ENCODE results near the gene BMPR2. TPM values are rescaled to one million over a fixed set of nuclear protein-coding genes. Genes with fewer than 3 reads are reported as not detected.

BMPR2 gene
- total RNA-seq, 1 experiment from 2014 or later = 12.8 TPM

DNA sequence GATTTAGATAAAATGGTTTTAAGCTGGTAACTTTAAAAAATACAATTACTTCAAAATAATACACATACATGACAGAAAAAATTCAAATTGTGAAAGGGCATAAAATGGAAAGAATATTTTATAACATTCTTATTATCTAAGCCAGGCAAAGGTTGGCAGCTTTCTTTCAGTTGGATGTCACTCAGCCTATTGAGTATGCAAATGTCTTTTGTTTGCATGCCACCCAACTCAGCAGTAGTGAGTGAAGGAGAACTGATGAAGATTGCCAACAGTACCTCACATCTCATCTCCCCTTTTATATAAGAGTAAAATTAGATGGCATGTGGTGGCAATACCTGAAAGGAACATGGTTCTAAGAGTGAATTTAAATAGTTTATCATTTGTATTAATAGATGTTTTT lies 24.8 kb downstream of the BMPR2 start:
- POLR2A ChIA-PET = no interaction called here
- Histone ChIP-seq H4K20me1 (ENCODE audit: insufficient read depth) (no peaks in the 10 kb centered on the region), H3K9ac (ENCODE audit: low read length) (no peak overlapping the region), H2AFZ (ENCODE audit: low read depth, low read length, poor library complexity, severe bottlenecking) (no peak overlapping the region), H3K9me3 (ENCODE audit: control insufficient read depth in 1 of 2, insufficient read depth in 1 of 2, low read depth in 1 of 2, low read length in 2 of 2) (no peaks in the 10 kb centered on the region), H3K4me1 (ENCODE audit: control insufficient read depth in 1 of 2, insufficient read depth in 2 of 2, low read length in 2 of 2) (no peaks in the 10 kb centered on the region), H3K27ac (ENCODE audit: low read depth, low read length) (no peak overlapping the region), H3K27me3 (ENCODE audit: insufficient read depth, low read length) (no peaks in the 10 kb centered on the region), H3K9me2 (ENCODE audit: insufficient read depth) (no peaks in the 10 kb centered on the region), H3K79me2 (ENCODE audit: insufficient read depth, low read length) (no peaks in the 10 kb centered on the region), H3K4me3 (replicated peaks in 1 of 2; ENCODE audit: low read depth in 1 of 2, low read length in 2 of 2) (no peak overlapping the region), H3K36me3 (ENCODE audit: control insufficient read depth in 1 of 2, insufficient read depth in 2 of 2, low read length in 2 of 2) (no peaks in the 10 kb centered on the region), H3K4me2 (ENCODE audit: low read length) (no peak overlapping the region)
- intact Hi-C loops (cut with micrococcal nuclease) = no loop called here
- CTCF ChIA-PET = no interaction called here
- BruUV-seq (replicated peaks) = no TSS peak
- RAD21 ChIA-PET (ENCODE audit: low non-redundant PET in 1 of 2, low total read pairs in 2 of 2, uncharacterized antibody in 2 of 2, unreplicated experiment in 2 of 2) = no interaction called here
- DNase-seq (ENCODE audit: low read depth, low spot score) (no peak), ATAC-seq (no peak)
- TF ChIP-seq YY1 (IDR thresholded peaks at IDR 0.05; ENCODE audit: extremely low read depth, insufficient replicate concordance, low read depth, low read length) = no peak
- TF ChIP-seq SP1 (IDR thresholded peaks at IDR 0.05; ENCODE audit: low read depth) = no peak
- no peak for TF ChIP-seq ATF3 (IDR thresholded peaks at IDR 0.05)

- no peaks in the 10 kb centered on the region for H4K20me1 ChIP-seq (ENCODE audit: insufficient read depth)
- ChIA-PET POLR2A (no interaction called here), RAD21 (ENCODE audit: low non-redundant PET in 1 of 2, low total read pairs in 2 of 2, uncharacterized antibody in 2 of 2, unreplicated experiment in 2 of 2) (no interaction called here), CTCF (no interaction called here)
- H3K36me3 ChIP-seq (ENCODE audit: control insufficient read depth in 1 of 2, insufficient read depth in 2 of 2, low read length in 2 of 2) = no peaks in the 10 kb centered on the region
- DNase-seq (ENCODE audit: low read depth, low spot score) (no peak), ATAC-seq (no peak)
- no TSS peak for BruUV-seq (replicated peaks)
- no peak overlapping the region for H3K4me2 ChIP-seq (ENCODE audit: low read length)
- H3K4me1 ChIP-seq (ENCODE audit: control insufficient read depth in 1 of 2, insufficient read depth in 2 of 2, low read length in 2 of 2) = peaks cover 13 to 19% of the 10 kb centered on the region in 2 experiments
- intact Hi-C loops (cut with micrococcal nuclease) = no loop called here
- no peaks in the 10 kb centered on the region for H3K27me3 ChIP-seq (ENCODE audit: insufficient read depth, low read length)
- 0 out of 2 replicates have a peak, but pooled peaks cover 3% of the 10 kb centered on the region for H3K79me2 ChIP-seq (ENCODE audit: insufficient read depth, low read length)
- no peaks in the 10 kb centered on the region for H3K9me2 ChIP-seq (ENCODE audit: insufficient read depth)
- TF ChIP-seq MAX (IDR thresholded peaks at IDR 0.05) (no peak), EGR1 (IDR thresholded peaks at IDR 0.05; ENCODE audit: low read depth) (no peak)
- no peak overlapping the region for H3K27ac ChIP-seq (ENCODE audit: low read depth, low read length)
- no peak overlapping the region for H2AFZ ChIP-seq (ENCODE audit: low read depth, low read length, poor library complexity, severe bottlenecking)
- H3K9me3 ChIP-seq (ENCODE audit: control insufficient read depth in 1 of 2, insufficient read depth in 1 of 2, low read depth in 1 of 2, low read length in 2 of 2) = no peaks in the 10 kb centered on the region
- no peak overlapping the region for H3K4me3 ChIP-seq (replicated peaks in 1 of 2; ENCODE audit: low read depth in 1 of 2, low read length in 2 of 2)
- no peak overlapping the region for H3K9ac ChIP-seq (ENCODE audit: low read length)
These were observed 29.7 kb downstream of the BMPR2 start for GRCh38 chr2:202405798-202406197.

Measured in HCT116 (cell line).